GM18502 (cell line): ENCODE data around the gene MYO1D.
"Not testable (repeated sequence)": the region's sequence is repeated elsewhere in the genome, so short reads cannot be mapped to it uniquely, and the experiment has no call there.

Source experiments
- ATAC-seq: cut with Tn5 transposase; IDR thresholded peaks from one replicate; pipeline ENCODE4 v1.9.1; 2021; ENCODE audit warnings: mild to moderate bottlenecking; ENCODE audit not compliant: unreplicated experiment, poor library complexity

The MYO1D gene

DNA sequence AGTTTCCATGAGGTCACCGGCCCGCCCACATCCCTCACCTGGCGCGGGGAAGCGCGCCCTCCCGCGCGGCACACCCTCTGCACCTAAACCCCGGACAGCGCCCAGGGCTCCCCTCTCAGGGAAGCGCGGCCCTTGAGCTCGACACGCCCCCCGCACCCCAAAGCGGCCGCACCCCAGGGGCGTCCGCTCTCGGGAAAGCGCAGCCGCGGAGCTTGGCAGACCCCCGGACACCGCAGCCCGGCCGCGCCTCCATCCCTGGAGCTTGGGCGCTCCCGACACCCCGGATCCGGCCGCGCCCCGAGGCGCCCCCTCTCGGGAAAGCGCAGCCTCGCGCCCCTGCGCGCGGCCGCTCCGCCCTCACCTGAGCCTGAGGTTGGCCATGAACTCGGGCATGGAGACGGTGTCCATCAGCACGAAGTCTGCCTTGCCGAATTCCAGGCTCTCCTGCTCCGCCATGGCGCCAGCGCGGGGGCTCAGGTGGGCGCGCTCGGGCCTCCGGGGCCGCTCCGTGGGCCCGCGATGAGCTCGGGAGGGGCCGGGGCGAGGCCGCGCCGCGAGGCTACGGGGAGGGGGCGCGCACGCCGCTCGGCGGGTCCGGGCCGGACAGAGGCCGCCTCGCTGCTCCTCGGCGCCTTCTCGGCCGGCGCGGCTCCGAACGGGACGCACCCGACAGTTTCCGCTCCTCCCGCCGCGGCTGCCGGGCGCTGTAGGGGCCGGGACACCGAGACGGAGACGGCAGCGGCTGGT lies at the start of gene MYO1D:
Gene MYO1D, minus strand, starts transcription at position 708 of the 747 bp plus-strand sequence. Its CDS starts 252 bp downstream, at position 456.
- peak; percentile 63 for ATAC-seq

- no peak for ATAC-seq
Observed at GRCh38 chr17:32926183-32926582, 49.3 kb upstream of the MYO1D start.

- not testable (repeated sequence) for ATAC-seq
Observed at GRCh38 chr17:32923905-32924304, 47.0 kb upstream of the MYO1D start.

DNA sequence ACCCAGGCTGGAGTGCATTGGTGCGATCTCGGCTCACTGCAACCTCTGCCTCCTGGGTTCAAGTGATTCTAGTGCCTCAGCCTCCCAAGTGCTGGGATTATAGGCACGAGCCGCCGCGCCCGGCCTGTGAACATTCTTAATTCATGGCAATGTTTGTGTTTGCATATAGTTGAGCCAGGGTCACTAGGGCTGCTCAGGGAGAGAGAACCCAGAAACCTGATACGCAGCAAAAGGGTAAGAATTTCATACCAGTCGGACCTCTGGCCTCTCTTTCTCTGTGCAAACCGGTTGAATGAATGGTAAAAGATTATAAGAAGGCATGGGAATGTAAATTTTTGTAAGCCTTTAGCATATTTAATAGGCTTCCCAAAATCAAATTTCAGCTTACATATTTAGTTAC lies 44.1 kb upstream of the MYO1D start:
- no peak for ATAC-seq

DNA sequence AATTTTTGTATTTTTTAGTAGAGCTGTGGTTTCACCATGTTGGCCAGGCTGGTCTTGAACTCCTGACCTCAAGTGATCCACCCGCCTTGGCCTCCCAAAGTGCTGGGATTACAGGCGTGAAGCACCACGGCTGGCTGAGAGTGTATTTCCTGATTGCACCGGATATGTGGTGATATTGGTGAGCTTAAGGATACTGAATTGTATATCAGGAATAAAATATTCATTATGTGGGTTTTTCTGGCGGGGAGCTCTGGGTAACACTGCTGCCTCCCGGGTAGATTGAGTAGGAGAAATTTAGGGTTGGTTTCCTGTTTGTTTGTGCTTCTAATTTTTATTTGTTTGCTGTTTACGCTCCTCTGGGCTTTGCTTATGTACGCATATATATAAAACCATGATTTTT lies 43.4 kb upstream of the MYO1D start:
- ATAC-seq, result no peak

GRCh38 chr17:32919876-32920275 lies 43.0 kb upstream of the MYO1D start:
- ATAC-seq, result not testable (repeated sequence)

DNA sequence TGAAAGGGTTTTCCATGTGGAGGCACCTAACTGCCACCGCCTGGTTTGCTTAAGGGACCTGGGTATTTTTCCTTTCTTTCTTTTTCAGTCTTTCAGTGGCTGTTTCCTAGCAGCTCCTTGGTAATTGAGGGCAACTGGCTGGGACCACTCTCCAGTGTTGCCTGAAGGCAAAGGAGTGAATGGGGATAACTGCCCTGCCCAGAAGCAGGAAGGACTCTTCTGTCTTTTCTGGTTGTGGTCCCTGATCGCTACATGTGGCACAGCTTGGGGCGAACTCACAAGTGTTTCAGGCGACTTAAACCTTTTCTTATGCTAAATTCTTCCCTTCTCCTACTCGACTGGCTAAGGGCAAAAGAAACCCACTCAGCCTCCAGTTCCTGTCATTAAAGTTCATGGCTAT lies 40.9 kb upstream of the MYO1D start:
- no peak for ATAC-seq

GRCh38 chr17:32917081-32917480 lies 40.2 kb upstream of the MYO1D start:
- no peak for ATAC-seq

DNA sequence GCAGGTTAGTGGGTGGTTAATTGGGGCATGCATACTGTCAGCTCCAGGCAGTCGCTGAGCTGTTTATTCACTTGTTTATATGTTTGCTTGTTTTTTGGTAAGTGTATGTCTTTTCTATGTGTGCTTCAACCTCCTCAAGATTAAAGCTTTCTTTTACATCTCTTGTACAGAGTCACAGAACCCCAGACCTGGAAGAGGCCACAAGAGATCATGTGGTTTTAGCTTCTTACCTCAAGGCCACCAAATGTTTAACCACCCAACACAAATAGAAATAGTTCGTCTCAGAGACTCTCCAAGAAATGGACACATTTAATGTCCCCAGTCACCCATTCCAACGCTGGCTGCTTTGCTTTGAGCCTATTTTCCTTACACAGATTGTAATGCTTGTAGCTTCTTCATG lies 39.2 kb upstream of the MYO1D start:
- no peak for ATAC-seq

DNA sequence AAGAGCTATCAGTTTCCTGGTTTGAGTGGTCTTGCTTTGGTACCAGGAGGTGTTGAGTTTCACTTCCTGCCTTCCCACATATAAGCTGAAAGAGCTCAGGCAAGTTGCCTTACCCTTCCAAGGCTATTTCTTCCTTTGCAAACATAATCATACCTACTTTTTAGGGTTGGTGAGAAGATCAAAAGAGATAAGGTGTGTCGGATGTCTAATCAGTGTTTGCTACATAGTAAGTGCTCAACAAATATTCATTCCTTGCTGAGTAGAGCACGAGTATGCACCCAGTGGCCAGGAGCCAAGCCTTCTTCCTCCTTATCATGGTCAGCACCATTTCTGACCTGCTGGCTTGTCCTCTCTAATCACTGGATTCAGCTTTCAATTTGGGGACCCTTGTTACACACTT lies 38.3 kb upstream of the MYO1D start:
- no peak for ATAC-seq

GRCh38 chr17:32914181-32914580 lies 37.3 kb upstream of the MYO1D start:
- no peak for ATAC-seq

GRCh38 chr17:32913593-32913992 lies 36.7 kb upstream of the MYO1D start:
- ATAC-seq, result no peak

GRCh38 chr17:32912218-32912897 lies 35.4 kb upstream of the MYO1D start:
- ATAC-seq, result no peak

DNA sequence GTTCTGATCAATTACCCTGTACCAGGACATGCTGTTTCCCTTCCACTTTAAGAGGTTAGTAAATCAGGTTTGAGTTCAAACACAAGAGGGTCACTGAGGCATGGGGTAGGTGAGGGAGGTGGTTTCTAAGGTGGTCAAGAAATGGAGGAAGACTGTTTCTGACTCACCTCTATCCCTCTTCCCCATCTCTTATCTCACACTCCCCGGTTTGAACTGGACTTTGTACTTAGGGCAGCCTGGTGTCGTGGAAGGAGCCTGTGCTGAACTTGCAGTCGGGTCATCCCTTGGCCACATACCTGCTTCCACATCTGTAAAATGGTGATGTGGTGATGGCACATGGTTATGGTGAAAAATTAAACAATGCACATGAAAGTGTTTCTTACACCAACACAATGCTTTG lies 33.8 kb upstream of the MYO1D start:
- no peak for ATAC-seq

DNA sequence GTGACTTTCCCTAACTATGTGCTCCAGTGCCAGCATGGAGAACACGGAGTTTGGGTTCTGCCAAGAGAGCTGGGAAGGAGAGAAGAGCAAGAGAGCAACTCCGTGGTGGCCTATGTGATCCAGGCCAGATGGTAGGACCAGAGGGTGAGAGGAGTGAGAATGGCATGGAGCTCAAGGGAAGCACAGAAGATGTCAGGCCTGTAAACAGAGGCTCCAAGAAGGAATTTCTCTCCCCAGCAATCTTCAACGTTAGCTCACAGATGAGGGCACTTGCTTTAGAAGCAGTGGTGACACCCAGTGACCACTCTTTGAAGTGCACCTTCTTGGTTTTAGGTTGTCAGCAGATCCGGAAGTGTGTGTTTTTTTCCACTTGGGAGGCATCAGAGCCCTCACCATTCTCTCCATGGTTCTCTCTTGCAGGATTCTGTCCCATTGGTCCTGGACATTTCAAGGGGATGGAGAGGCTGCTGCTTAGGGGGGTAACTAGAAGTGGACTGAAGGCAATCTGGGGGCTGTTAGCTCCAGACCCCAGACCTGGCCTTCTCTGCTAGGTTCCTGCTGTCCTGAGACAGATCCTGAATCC lies 33.0 kb upstream of the MYO1D start:
- peak; percentile 66 for ATAC-seq

DNA sequence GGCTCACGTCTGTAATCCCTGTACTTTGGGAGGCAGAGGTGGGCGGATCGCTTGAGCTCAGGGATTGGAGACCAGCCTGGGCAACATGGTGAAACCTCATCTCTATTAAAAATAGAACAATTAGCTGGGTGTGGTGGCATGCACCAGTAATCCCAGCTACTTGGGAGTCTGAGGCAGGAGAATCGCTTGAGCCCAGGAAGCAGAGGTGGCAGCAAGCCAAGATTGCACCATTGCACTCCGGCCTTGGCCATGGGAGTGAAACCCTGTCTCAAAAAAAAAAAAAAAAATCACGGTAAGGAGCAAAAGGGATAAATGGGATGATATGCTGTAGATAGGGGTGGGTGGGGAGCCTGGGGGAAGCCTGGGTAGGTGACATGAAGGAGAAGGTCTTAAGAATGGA lies 30.7 kb upstream of the MYO1D start:
- no peak for ATAC-seq

GRCh38 chr17:32904891-32905290 lies 28.0 kb upstream of the MYO1D start:
- ATAC-seq, result no peak

GRCh38 chr17:32903774-32904673 lies 27.1 kb upstream of the MYO1D start:
- no peak for ATAC-seq

- ATAC-seq, result no peak
Observed at GRCh38 chr17:32901743-32902142, 24.8 kb upstream of the MYO1D start.

GRCh38 chr17:32899236-32900013 lies 22.5 kb upstream of the MYO1D start:
- ATAC-seq, result no peak
